SU-DHL-6 (cell line): ENCODE results near the gene SPHK1.

Experiments used
- H2AFZ ChIP-seq: fragments of 200-600 bp; sonication (generic); 2 replicates; pipeline ENCODE4 v1.6.1; 2014; ENCODE audit warnings: low read depth, mild to moderate bottlenecking, moderate library complexity, mixed read lengths, antibody characterized with exemption, low read length; ENCODE audit not compliant: severe bottlenecking
- H3F3A ChIP-seq: fragments of 200-600 bp; shearing (Covaris generic); 2 replicates; pipeline ENCODE4 v1.6.0; 2016; ENCODE audit warnings: antibody characterized with exemption, mild to moderate bottlenecking; ENCODE audit not compliant: insufficient read depth
- H3K27ac ChIP-seq: fragments of 200-600 bp; sonication (generic); 2 replicates; pipeline ENCODE4 v1.5.1; 2016; ENCODE audit warnings: low read depth, mild to moderate bottlenecking, low read length, moderate library complexity, mixed read lengths
- H3K27me3 ChIP-seq: fragments of 200-600 bp; sonication (generic), shearing (Covaris generic); 2 replicates; pipeline ENCODE4 v1.6.0; 2014; ENCODE audit warnings: mild to moderate bottlenecking, low read length
- H3K36me3 ChIP-seq: fragments of 200-600 bp; sonication (generic); 2 replicates; pipeline ENCODE4 v1.6.1; 2014; ENCODE audit warnings: mild to moderate bottlenecking, low read length, mixed read lengths
- H3K4me2 ChIP-seq: fragments of 300-600, 200-600 bp; shearing (Covaris generic), sonication (generic); 2 replicates; pipeline ENCODE4 v1.6.0; 2014; ENCODE audit warnings: low read length, low read depth, mild to moderate bottlenecking; ENCODE audit not compliant: poor library complexity, severe bottlenecking
- H3K4me3 ChIP-seq: fragments of 200-600 bp; sonication (generic); 2 replicates; pipeline ENCODE4 v1.5.1; 2014; ENCODE audit warnings: antibody characterized with exemption, low read length, mild to moderate bottlenecking, mixed read lengths; ENCODE audit not compliant: insufficient read depth, poor library complexity, severe bottlenecking
- H3K79me2 ChIP-seq: fragments of 200-600 bp; sonication (generic); 2 replicates; pipeline ENCODE4 v1.6.1; 2014; ENCODE audit warnings: mild to moderate bottlenecking, low read length, moderate library complexity; ENCODE audit not compliant: insufficient read depth
- H3K9ac ChIP-seq: fragments of 200-600 bp; sonication (generic); 2 replicates; pipeline ENCODE4 v1.7.0; 2014; ENCODE audit warnings: mild to moderate bottlenecking, low read length
- H3K9me2 ChIP-seq: fragments of 200-600 bp; sonication (generic); replicated peaks from 2 replicates; pipeline ENCODE4 v1.6.1; 2014; ENCODE audit warnings: low read length; ENCODE audit not compliant: insufficient read depth
- H3K9me3 ChIP-seq: fragments of 200-600 bp; sonication (generic); 2 replicates; pipeline ENCODE4 v1.6.1; 2014; ENCODE audit warnings: low read length, mixed read lengths; ENCODE audit not compliant: insufficient read depth
- H4K20me1 ChIP-seq: fragments of 200-600 bp; sonication (generic); 2 replicates; pipeline ENCODE4 v1.6.1; 2014; ENCODE audit warnings: low read depth, mild to moderate bottlenecking, antibody characterized with exemption, low read length, moderate library complexity, mixed read lengths
- CTCF ChIP-seq: fragments of 200-600 bp; sonication (generic); IDR thresholded peaks from one replicate; pipeline ENCODE4 v1.5.1; 2017; ENCODE audit warnings: antibody characterized with exemption, mild to moderate bottlenecking, low read length, moderate library complexity; ENCODE audit not compliant: insufficient read depth, poor library complexity, severe bottlenecking
- EZH2phosphoT487 ChIP-seq: fragments of 200-600 bp; sonication (generic), shearing (Covaris generic); conservative IDR thresholded peaks from 2 replicates; pipeline ENCODE4 v1.6.1; 2018; ENCODE audit warnings: mild to moderate bottlenecking, antibody characterized with exemption, low read length, moderate library complexity, mixed read lengths

SPHK1 gene

GRCh38 chr17:76416457-76416856, 32.0 kb downstream of the SPHK1 start:
- no peaks in the 10 kb centered on the region for H3K9me2 ChIP-seq
- H3K27ac ChIP-seq = no peak overlapping the region
- H2AFZ ChIP-seq = no peak overlapping the region
- no peak for TF ChIP-seq CTCF
- TF ChIP-seq EZH2phosphoT487 = no peak
- no peaks in the 10 kb centered on the region for H3F3A ChIP-seq
- no peaks in the 10 kb centered on the region for H3K36me3 ChIP-seq
- H3K27me3 ChIP-seq = no peaks in the 10 kb centered on the region
- H3K4me2 ChIP-seq = no peak overlapping the region
- H3K9me3 ChIP-seq = no peaks in the 10 kb centered on the region
- H4K20me1 ChIP-seq = no peaks in the 10 kb centered on the region
- no peak overlapping the region for H3K4me3 ChIP-seq
- no peak overlapping the region for H3K9ac ChIP-seq
- no peaks in the 10 kb centered on the region for H3K79me2 ChIP-seq

GRCh38 chr17:76416899-76417298, 32.5 kb downstream of the SPHK1 start:
- Histone ChIP-seq H3K36me3 (no peaks in the 10 kb centered on the region), H3K9me3 (no peaks in the 10 kb centered on the region), H3K4me2 (no peak overlapping the region), H3K27me3 (no peaks in the 10 kb centered on the region), H3K9me2 (no peaks in the 10 kb centered on the region), H3K9ac (no peak overlapping the region), H3K4me3 (no peak overlapping the region), H4K20me1 (no peaks in the 10 kb centered on the region), H3F3A (no peaks in the 10 kb centered on the region), H3K79me2 (no peaks in the 10 kb centered on the region), H2AFZ (no peak overlapping the region), H3K27ac (no peak overlapping the region)
- no peak for TF ChIP-seq CTCF
- no peak for TF ChIP-seq EZH2phosphoT487

GRCh38 chr17:76417499-76418143, 33.2 kb downstream of the SPHK1 start:
- Histone ChIP-seq H3K27ac (no peak overlapping the region), H3K9me3 (no peaks in the 10 kb centered on the region)

More at GRCh38 chr17:76417499-76418143, 33.2 kb downstream of the SPHK1 start:
- Histone ChIP-seq H2AFZ (no peak overlapping the region), H3F3A (no peaks in the 10 kb centered on the region), H3K4me3 (no peak overlapping the region), H3K4me2 (no peak overlapping the region), H3K36me3 (no peaks in the 10 kb centered on the region), H3K9me2 (no peaks in the 10 kb centered on the region), H4K20me1 (no peaks in the 10 kb centered on the region), H3K9ac (no peak overlapping the region), H3K79me2 (no peaks in the 10 kb centered on the region), H3K27me3 (no peaks in the 10 kb centered on the region)
- TF ChIP-seq CTCF (no peak), EZH2phosphoT487 (no peak)
